ENCODE data around the gene GATAD2B. TPM values are rescaled to one million over a fixed set of nuclear protein-coding genes. Genes with fewer than 3 reads are reported as not detected.
A peak's percentile ranks its signal among the peaks of the same experiment; 100 is the strongest.

GATAD2B gene
- total RNA-seq, 1 donor from 2014 or later: 12.2 TPM

GRCh38 chr1:153773096-153773921 is 149.5 kb downstream of the GATAD2B start:
- no peak for TF ChIP-seq CTCF (IDR thresholded peaks at IDR 0.05; ENCODE audit: insufficient read depth, low read length, poor library complexity, severe bottlenecking)
- H3K36me3 ChIP-seq (ENCODE audit: control insufficient read depth, insufficient read depth, low read length): peaks cover 3% of the 10 kb centered on the region
- no peak for DNase-seq (ENCODE audit: low read depth)
- no peak overlapping the region for H3K4me3 ChIP-seq (ENCODE audit: low read depth, low read length)
- no peaks in the 10 kb centered on the region for H3K27me3 ChIP-seq (ENCODE audit: control insufficient read depth, insufficient read depth, low read length)

- TF ChIP-seq CTCF (IDR thresholded peaks at IDR 0.05; ENCODE audit: insufficient read depth, low read length, poor library complexity, severe bottlenecking): peak; percentile 59
- DNase-seq (ENCODE audit: low read depth): no peak
- H3K27me3 ChIP-seq (ENCODE audit: control insufficient read depth, insufficient read depth, low read length): no peaks in the 10 kb centered on the region
- H3K4me3 ChIP-seq (ENCODE audit: low read depth, low read length): no peak overlapping the region
- peaks cover 4% of the 10 kb centered on the region for H3K36me3 ChIP-seq (ENCODE audit: control insufficient read depth, insufficient read depth, low read length)
Measured at GRCh38 chr1:153771841-153772593, 150.8 kb downstream of the GATAD2B start.

- DNase-seq (ENCODE audit: low read depth): no peak
- TF ChIP-seq CTCF (IDR thresholded peaks at IDR 0.05; ENCODE audit: insufficient read depth, low read length, poor library complexity, severe bottlenecking): no peak
- no peaks in the 10 kb centered on the region for H3K27me3 ChIP-seq (ENCODE audit: control insufficient read depth, insufficient read depth, low read length)
- peaks cover 4% of the 10 kb centered on the region for H3K36me3 ChIP-seq (ENCODE audit: control insufficient read depth, insufficient read depth, low read length)
- H3K4me3 ChIP-seq (ENCODE audit: low read depth, low read length): no peak overlapping the region
Measured at GRCh38 chr1:153771261-153771660, 151.5 kb downstream of the GATAD2B start.

- no peak for DNase-seq (ENCODE audit: low read depth)
- no peaks in the 10 kb centered on the region for H3K27me3 ChIP-seq (ENCODE audit: control insufficient read depth, insufficient read depth, low read length)
- no peak overlapping the region for H3K4me3 ChIP-seq (ENCODE audit: low read depth, low read length)
- no peak for TF ChIP-seq CTCF (IDR thresholded peaks at IDR 0.05; ENCODE audit: insufficient read depth, low read length, poor library complexity, severe bottlenecking)
- peaks cover 4% of the 10 kb centered on the region for H3K36me3 ChIP-seq (ENCODE audit: control insufficient read depth, insufficient read depth, low read length)
Measured at GRCh38 chr1:153770797-153771196, 152.0 kb downstream of the GATAD2B start.

GRCh38 chr1:153769221-153769620 is 153.6 kb downstream of the GATAD2B start:
- no peak for TF ChIP-seq CTCF (IDR thresholded peaks at IDR 0.05; ENCODE audit: insufficient read depth, low read length, poor library complexity, severe bottlenecking)
- DNase-seq (ENCODE audit: low read depth): no peak
- H3K27me3 ChIP-seq (ENCODE audit: control insufficient read depth, insufficient read depth, low read length): no peaks in the 10 kb centered on the region
- no peak overlapping the region for H3K4me3 ChIP-seq (ENCODE audit: low read depth, low read length)
- peaks cover 4% of the 10 kb centered on the region for H3K36me3 ChIP-seq (ENCODE audit: control insufficient read depth, insufficient read depth, low read length)

All from kidney epithelial cell (primary cell).